HepG2 (cell line): ENCODE results near the gene CNTN4. TPM values are rescaled to one million over a fixed set of nuclear protein-coding genes. Genes with fewer than 3 reads are reported as not detected.
"Not testable (repeated sequence)": the region's sequence is repeated elsewhere in the genome, so short reads cannot be mapped to it uniquely, and the experiment has no call there.

Source experiments
- ATAC-seq: fragments of 200-7000 bp; cut with Tn5 transposase; 3 replicates; pipeline ENCODE4 v1.9.1; 2020; ENCODE audit warnings: mild to moderate bottlenecking, moderate library complexity
- BruUV-seq: library from RNA; stranded (reverse); fragments of 400-500 nt; replicated peaks from 2 replicates; lab custom pipeline; 2021; lab: Mats Ljungman, UMichigan
- CTCF ChIA-PET: fragments of 300-600 bp; formaldehyde crosslinking; extraction: SDS; loops from one replicate; lab custom pipeline; 2021; ENCODE audit warnings: low total read pairs, inconsistent platforms, low intra/inter-chr PET ratio; lab: Yijun Ruan, JAX
- POLR2A ChIA-PET: fragments of 350-600 bp; sonication (Branson Sonifier 250); formaldehyde crosslinking; loops from one replicate; lab custom pipeline; 2020; ENCODE audit warnings: antibody characterized with exemption, inconsistent platforms; lab: Yijun Ruan, JAX
- DNase-seq: peaks from one replicate; pipeline ENCODE4 v3.0.0-alpha.2; 2015; ENCODE audit warnings: low spot score
- FAIRE-seq: peaks from 3 replicates; lab custom pipeline; 2011; peaks lifted over from hg19 to GRCh38; lab: Jason Lieb, UNC
- H2AFZ ChIP-seq: one replicate; pipeline ENCODE4 v1.6.1; 2011; ENCODE audit warnings: low read length, inconsistent platforms
- H3K27ac ChIP-seq: fragments of 300-600 bp; 3 replicates; pipeline ENCODE4 v1.8.0; 2011; ENCODE audit warnings: mixed run types, mild to moderate bottlenecking, mixed read lengths, low read length, inconsistent platforms; ENCODE audit not compliant: insufficient read depth; ENCODE audit errors: extremely low read length
- H3K27me3 ChIP-seq, 2 experiments: fragments of 200-600 bp in 1 of 2; 2 replicates in 1 of 2; 3 replicates in 1 of 2; pipeline versions ENCODE4 v1.6.0 to v1.8.0; 2011; ENCODE audit warnings: low read length in 2 of 2, mild to moderate bottlenecking in 2 of 2, moderate library complexity in 2 of 2, inconsistent platforms in 1 of 2; ENCODE audit not compliant: insufficient read depth in 2 of 2, control insufficient read depth in 1 of 2
- H3K36me3 ChIP-seq, 2 experiments: fragments of 200-600 bp in 1 of 2; replicated peaks in 1 of 2; 2 replicates in 1 of 2; 3 replicates in 1 of 2; pipeline versions ENCODE4 v1.5.1 to v1.8.0; 2011; ENCODE audit warnings: low read length in 2 of 2, inconsistent platforms in 1 of 2; ENCODE audit not compliant: insufficient read depth in 2 of 2, control insufficient read depth in 1 of 2
- H3K4me1 ChIP-seq: 2 replicates; pipeline ENCODE4 v1.5.1; 2012; ENCODE audit warnings: low read length, inconsistent platforms; ENCODE audit not compliant: insufficient read depth
- H3K4me2 ChIP-seq: 2 replicates; pipeline ENCODE4 v1.6.0; 2011; ENCODE audit warnings: low read depth, low read length, inconsistent platforms
- H3K4me3 ChIP-seq, 3 experiments: fragments of 200-600 bp in 1 of 3; sonication (generic), shearing (Covaris generic) in 1 of 3; replicated peaks in 1 of 3; 2 replicates each; pipeline ENCODE4 v1.5.1; 2011 to 2016; ENCODE audit warnings: low read length in 3 of 3, inconsistent platforms in 2 of 3, low read depth in 2 of 3, mild to moderate bottlenecking in 2 of 3, control low read depth in 1 of 3, mixed read lengths in 1 of 3; ENCODE audit not compliant: insufficient read depth in 1 of 3
- H3K79me2 ChIP-seq: one replicate; pipeline ENCODE4 v1.6.1; 2011; ENCODE audit warnings: low read length, inconsistent platforms; ENCODE audit not compliant: insufficient read depth
- H3K9ac ChIP-seq: 2 replicates; pipeline ENCODE4 v1.6.0; 2011; ENCODE audit warnings: mild to moderate bottlenecking, low read depth, low read length, inconsistent platforms; ENCODE audit not compliant: insufficient read depth
- H3K9me3 ChIP-seq: 2 replicates; pipeline ENCODE4 v1.5.1; 2012; ENCODE audit warnings: mild to moderate bottlenecking, low read length
- H4K20me1 ChIP-seq: 2 replicates; pipeline ENCODE4 v1.6.0; 2011; ENCODE audit warnings: inconsistent platforms, mild to moderate bottlenecking, low read length, moderate library complexity; ENCODE audit not compliant: insufficient read depth
- CCAR2 ChIP-seq: fragments of 200-400 bp; formaldehyde crosslinking; optimal IDR thresholded peaks from 2 replicates; pipeline ENCODE3; 2018; ENCODE audit warnings: low read depth, mild to moderate bottlenecking, low read length, moderate library complexity
- MIXL1 ChIP-seq: IDR thresholded peaks from 2 replicates; pipeline ENCODE4 v1.6.1; 2016
- MTA3 ChIP-seq: sonication (generic); formaldehyde crosslinking; IDR thresholded peaks from 2 replicates; pipeline ENCODE4 v1.4.0; 2020; ENCODE audit warnings: missing genetic modification reagents
- SOX5 ChIP-seq: IDR thresholded peaks from 2 replicates; pipeline ENCODE4 v1.6.1; 2016; ENCODE audit warnings: borderline replicate concordance
- TCF12 ChIP-seq, 2 experiments: fragments of 450-650 bp in 1 of 2; sonication (generic) in 1 of 2; formaldehyde crosslinking in 1 of 2; IDR thresholded peaks; 2 replicates each; pipeline versions ENCODE4 v1.6.1 to v1.8.0; 2017 to 2022; ENCODE audit warnings: antibody characterized with exemption in 1 of 2, mild to moderate bottlenecking in 1 of 2, missing genetic modification reagents in 1 of 2, moderate library complexity in 1 of 2
- ZFX ChIP-seq: sonication (generic); formaldehyde crosslinking; IDR thresholded peaks from 2 replicates; pipeline ENCODE4 v1.4.0; 2020; ENCODE audit warnings: mild to moderate bottlenecking, low read depth, missing genetic modification reagents, moderate library complexity
- ZNF781 ChIP-seq: sonication (generic); formaldehyde crosslinking; IDR thresholded peaks from 2 replicates; pipeline ENCODE4 v1.5.1; 2020; ENCODE audit warnings: borderline replicate concordance, mild to moderate bottlenecking, missing genetic modification reagents; ENCODE audit errors: not compliant biosample characterization
- WGBS: methylation state at CpG from one replicate; pipeline ENCODE4 v1.1.6; 2017; ENCODE audit warnings: low lambda C conversion rate; 5-methylcytosine and 5-hydroxymethylcytosine counted together
- in situ Hi-C: cut with HindIII; loops from 2 replicates; pipeline ENCODE4 v1.10.0; 2017; ENCODE audit warnings: low pct_unique_long_range_greater_than_20kb; ENCODE audit not compliant: extremely low pct_ligation_motif_present
- intact Hi-C: fragments of 100-400 bp; cut with micrococcal nuclease; formaldehyde crosslinking; loops from one replicate; pipeline ENCODE4 v1.10.0; 2022; ENCODE audit not compliant: unreplicated experiment
- polyA plus RNA-seq, 8 experiments: library from polyadenylated mRNA; depleted of rRNA in 3 of 8; stranded (reverse) in 7 of 8; unstranded in 1 of 8; fragments of >200 nt; fragmentation: Illumina TruSeq in 4 of 8; extraction: Trizol in 4 of 8; gene quantifications; 2 replicates each; pipeline versions ENCODE4 v1.2.1 to v1.2.3, GENCODE V29; 2011 to 2016; ENCODE audit warnings: low read depth in 4 of 8, missing spikeins in 1 of 8, mixed read lengths in 1 of 8; ENCODE audit not compliant: insufficient read depth in 1 of 8
- total RNA-seq, 5 experiments: library from RNA; depleted of rRNA; stranded (reverse); fragments of >200 nt; fragmentation: Illumina TruSeq; extraction: Trizol; gene quantifications; 2 replicates each; pipeline ENCODE4 v1.2.3, GENCODE V29; 2016; ENCODE audit warnings: low read depth in 1 of 5

The CNTN4 gene
- total and polyA plus RNA-seq, 2 of the 13 experiments (the other 11 are each of a cell fraction or from before 2014, with no cell fraction given): 0.01 to 0.13 TPM

DNA sequence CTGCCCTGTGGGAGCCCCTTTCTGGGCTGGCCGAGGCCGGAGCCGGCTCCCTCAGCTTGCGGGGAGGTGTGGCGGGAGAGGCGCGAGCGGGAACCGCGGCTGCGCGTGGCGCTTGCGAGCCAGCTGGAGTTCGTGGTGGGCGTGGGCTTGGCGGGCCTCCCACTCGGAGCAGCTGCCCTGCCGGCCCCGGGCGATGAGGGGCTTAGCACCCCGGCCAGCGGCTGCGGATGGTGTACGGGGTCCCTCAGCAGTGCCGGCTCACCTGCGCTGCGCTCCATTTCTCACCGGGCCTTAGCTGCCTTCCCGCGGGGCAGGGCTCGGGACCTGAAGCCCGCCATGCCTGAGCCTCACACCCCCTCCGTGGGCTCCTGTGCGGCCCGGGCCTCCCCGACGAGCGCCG, 15.1 kb upstream of the CNTN4 start:
- H3K9me3 ChIP-seq: peaks cover 31% of the 10 kb centered on the region
- POLR2A ChIA-PET, H3K9ac ChIP-seq, in situ Hi-C loops, intact Hi-C loops, H3K79me2 ChIP-seq, H3K27ac ChIP-seq, H3K36me3 ChIP-seq, CTCF ChIA-PET, H3K4me2 ChIP-seq, FAIRE-seq, H3K4me3 ChIP-seq, ATAC-seq, DNase-seq, H3K4me1 ChIP-seq, BruUV-seq, H4K20me1 ChIP-seq, H2AFZ ChIP-seq, H3K27me3 ChIP-seq: not testable (repeated sequence)
- 89% methylated on average over 15 of the region's 40 CpGs for WGBS

GRCh38 chr3:2090095-2090911, 8.4 kb upstream of the CNTN4 start:
- no peak for DNase-seq
- 51% methylated on average over 5 of the region's 5 CpGs for WGBS
- POLR2A ChIA-PET: no interaction called here
- intact Hi-C loops (no loop called here), in situ Hi-C loops (no loop called here)
- CTCF ChIA-PET: no interaction called here
- no peaks in the 10 kb centered on the region for H3K27me3 ChIP-seq
- no peak overlapping the region for H3K9ac ChIP-seq
- H4K20me1 ChIP-seq: no peaks in the 10 kb centered on the region
- BruUV-seq: no TSS peak
- no peaks in the 10 kb centered on the region for H3K79me2 ChIP-seq
- ATAC-seq: no peak
- H3K36me3 ChIP-seq: no peaks in the 10 kb centered on the region
- H3K4me1 ChIP-seq: no peaks in the 10 kb centered on the region
- TF ChIP-seq SOX5: no peak
- no peak for TF ChIP-seq ZNF781 (CRISPR knock-in tag)
- TF ChIP-seq MTA3 (CRISPR knock-in tag): no peak
- TF ChIP-seq TCF12 (IDR thresholded peaks at IDR 0.05): no peak
- TF ChIP-seq TCF12 (CRISPR knock-in tag; IDR thresholded peaks at IDR 0.05): no peak
- no peak for TF ChIP-seq CCAR2
- no peak for TF ChIP-seq ZFX (CRISPR knock-in tag)
- TF ChIP-seq MIXL1 (CRISPR knock-in tag): no peak
- no peak overlapping the region for H2AFZ ChIP-seq
- H3K4me2 ChIP-seq: no peak overlapping the region
- H3K4me3 ChIP-seq: no peak overlapping the region
- FAIRE-seq: no peak
- H3K9me3 ChIP-seq: peaks cover 10% of the 10 kb centered on the region; the same call in 1 of the 2 replicates
- no peak overlapping the region for H3K27ac ChIP-seq
